22Rv1 (cell line): ENCODE data around the gene EXOSC1.

Source experiments
- CTCF ChIP-seq: fragments of 450-650 bp; IDR thresholded peaks from 2 replicates; pipeline ENCODE4 v1.5.1; 2017; ENCODE audit warnings: mild to moderate bottlenecking
- ZFX ChIP-seq: fragments of 450-650 bp; IDR thresholded peaks from 2 replicates; pipeline ENCODE4 v1.6.1; 2017; ENCODE audit warnings: antibody characterized with exemption, borderline replicate concordance

- TF ChIP-seq CTCF (no peak), ZFX (no peak)
Measured at GRCh38 chr10:97434055-97434454, 11.8 kb downstream of the EXOSC1 start.
